Midbrain (tissue), 1 donor: Measurements from ENCODE around the gene TNIK.
"Not testable (repeated sequence)": the region's sequence is repeated elsewhere in the genome, so short reads cannot be mapped to it uniquely, and the experiment has no call there.

Experiments used
- DNase-seq: peaks from one replicate; lab custom pipeline; 2025; lab: John Stamatoyannopoulos, UW

The TNIK gene

DNA sequence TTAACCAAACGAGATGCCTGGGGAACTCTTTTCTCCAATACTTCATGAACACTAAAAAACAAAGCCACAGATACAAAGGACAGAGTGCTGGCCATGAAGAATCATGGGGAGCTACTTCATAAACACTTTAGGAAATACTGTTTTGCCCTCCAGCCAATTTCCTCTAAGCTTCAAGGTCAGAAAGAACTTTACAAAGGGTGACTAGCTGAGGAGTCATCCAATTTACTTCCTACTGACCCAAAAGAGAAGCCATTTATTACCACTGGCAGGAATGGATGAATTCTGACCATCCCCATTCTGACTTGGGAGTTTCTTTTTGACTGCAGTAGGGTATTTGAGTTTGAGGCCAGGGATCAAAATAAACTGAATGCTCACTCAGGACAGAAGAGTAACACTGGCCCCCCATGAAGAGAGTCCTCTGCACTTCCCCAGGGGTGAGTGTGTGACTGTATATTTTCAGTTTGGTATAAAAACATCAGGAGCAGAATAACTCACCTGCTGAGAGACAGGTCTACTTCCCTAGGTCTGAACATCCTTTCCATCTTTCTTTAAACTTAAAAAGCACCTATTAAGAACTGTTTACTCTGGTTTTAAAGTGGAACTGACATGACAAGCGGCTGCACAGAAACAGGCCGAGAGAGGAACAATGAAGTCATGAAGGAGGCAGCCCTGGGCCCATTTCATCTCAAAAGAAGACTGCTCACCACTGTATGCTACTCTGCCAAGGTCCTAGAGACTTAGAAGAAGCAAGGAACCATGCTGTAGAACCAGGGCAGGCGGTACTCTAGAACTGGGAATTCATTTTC lies 203.6 kb downstream of the TNIK start:
- DNase-seq = no peak

DNA sequence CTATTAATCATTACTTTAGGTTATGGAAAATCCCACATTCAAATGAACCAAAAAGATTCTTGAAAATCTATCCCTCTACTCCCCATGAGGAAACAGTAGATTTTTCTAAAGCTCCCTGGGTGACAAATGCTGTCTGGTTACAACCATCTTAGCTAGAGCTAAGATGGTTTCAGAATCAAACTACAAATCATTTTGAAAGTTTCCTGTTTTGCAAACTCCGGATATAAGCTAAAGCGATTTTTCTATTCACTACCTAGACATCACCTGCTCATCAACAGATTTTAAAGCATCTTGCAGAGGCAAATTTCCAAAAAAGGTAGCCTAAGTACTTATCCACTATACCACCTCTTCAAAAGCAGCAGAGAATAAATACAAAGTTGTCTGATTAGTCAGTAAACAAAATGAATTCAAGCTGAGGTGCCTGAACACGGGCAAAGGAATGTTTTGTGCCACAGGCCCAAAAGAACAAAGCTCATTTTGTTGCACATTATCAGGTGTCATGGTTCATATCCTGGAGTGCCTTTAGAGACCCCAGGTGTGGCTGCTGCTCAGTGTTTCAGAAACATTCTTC lies 204.9 kb downstream of the TNIK start:
- DNase-seq = no peak

DNA sequence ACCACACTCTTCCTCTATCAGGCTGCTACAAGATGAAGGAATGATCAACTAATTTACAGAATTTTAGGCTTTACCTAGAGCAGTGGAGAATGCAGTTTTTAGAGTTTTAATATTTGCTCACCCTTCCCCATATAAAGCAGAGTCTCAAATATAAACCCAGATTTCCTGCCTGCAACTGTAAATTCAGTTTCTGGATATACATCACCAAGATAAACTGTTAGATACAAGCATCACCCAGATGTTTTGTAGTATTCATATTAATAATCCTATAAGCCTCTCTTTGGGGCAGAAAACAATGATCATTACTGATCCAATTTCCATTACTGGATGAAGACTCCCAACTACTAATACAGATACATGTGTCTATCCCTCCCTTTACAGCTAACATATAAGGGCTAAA lies 205.9 kb downstream of the TNIK start:
- no peak for DNase-seq

DNA sequence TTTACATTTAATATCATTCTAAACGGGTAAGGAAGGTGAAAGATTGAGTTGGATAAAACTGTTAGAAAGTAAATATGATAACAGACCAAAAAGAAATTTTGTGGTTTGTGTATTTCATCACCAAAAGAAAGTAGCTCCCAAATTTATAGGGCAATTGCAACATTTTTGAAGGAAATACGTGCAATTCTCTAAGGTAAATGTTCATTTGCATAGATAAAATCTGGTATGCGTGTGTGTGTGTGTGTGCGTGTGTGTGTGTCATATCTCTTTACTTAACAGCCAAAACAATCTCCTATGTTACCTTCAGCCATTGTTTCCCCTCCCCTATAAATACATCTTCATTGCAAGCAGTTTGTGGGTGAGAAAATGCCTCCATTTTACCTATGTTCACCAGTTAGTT lies 208.4 kb downstream of the TNIK start:
- DNase-seq = no peak

DNA sequence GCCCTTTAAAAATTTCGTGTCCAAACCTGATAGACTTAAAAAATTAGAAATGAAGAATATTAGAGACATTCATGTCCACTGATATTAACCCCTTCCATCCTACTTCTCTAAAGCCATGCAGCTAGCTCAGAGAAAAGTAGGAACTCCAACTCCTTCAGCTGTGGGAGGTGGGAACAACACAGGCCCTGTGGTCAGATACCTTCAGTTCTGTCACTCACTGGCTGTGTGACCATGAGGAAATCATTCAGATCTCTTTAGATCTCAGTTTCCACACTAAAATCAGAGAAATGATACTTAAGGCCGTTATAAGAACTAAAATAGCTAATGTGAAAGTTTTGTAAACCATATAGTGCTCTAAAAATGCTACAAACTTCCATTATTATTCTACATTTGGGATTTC lies 209.8 kb downstream of the TNIK start:
- no peak for DNase-seq

DNA sequence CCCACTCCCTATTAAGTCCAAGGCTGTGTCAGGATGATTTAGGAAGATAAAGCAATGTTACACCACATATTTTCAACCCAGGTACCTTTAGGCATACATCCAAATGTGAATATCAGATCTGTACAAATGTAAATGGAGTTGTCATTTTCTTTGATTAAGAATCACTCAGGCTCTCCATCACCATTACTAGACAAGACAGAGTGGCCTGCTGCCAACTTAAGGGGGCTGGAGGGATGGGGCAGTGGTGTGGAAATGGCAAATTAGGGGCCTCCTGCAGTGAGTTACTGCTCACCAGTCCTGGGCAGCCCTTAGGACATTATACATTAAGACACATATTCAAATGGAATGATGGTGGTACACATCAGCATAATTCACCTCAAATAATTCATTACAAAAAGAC lies 211.0 kb downstream of the TNIK start:
- no peak for DNase-seq

DNA sequence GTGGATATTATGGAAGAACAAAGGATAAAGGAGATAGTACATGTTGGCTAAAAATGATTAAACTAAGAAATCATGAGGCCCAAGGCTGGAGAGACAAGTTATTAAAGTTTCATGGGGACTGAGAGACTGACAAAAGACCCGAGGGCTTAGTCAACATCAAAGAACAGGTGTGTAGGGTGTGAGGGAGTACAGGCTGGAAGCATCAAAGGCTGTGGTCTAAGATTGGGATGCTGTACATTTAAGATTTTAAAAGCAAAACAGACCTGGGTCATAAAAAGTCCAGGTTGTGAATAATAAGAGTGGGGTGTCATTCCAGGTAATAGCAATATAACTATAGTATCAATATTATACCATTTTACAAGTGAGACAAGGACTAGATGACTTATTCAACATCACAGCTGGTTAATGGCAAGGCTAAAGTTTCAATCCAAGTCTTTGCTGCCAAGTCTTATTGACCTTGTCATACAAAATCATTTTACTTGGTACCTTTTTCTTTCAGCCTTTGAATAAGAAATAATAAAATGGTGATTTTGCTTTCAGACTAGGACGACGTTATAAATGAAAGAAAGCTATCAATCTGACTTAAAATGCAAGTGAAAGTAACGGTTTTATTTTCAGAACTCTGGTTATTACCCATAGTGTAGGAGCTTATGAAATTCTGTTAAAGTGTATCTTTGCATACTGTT lies 211.6 kb downstream of the TNIK start:
- DNase-seq = no peak

DNA sequence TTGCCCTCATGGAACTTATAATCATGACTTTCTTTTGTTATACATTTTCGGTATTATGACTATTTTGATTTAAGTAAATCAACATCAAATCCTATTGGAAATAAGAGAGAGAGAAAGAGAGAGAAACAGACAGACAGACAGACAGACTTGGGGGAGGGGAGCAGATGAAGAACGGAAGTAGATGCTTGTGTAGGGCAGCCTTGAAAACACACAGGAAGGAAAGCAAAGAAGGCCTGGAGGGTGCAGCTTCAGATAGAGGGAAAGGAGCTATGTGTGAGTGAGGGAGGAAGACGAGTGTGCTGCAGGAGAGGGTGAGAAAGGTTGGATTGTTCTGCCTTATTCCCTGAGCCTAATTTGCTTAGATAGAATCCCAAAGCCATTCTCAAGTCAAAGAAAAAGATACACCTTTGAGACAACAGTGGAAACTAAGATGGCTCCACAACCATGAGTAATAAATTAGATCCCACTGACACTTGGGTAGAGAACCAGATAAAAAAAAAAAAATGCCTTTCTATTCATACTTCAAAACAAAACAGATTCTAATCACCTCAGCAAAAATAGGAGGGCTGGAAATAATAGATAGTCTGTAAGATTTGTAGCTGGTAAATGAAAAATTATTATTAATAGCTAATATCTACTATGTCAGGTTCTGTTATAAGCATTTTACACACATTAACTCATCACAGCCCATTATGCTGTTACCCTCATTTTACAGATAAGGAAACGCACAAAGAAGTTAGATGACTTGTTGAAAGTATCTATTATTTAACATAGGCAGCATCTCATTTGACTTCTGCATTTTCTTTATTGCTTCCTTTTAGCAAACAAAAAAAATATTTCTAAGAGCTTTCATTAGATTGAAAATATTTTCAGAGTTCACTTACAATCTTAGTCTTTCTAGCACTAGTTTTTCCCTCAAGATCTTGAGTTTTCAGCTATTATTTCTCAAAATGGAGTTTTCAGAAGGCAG lies 214.1 kb downstream of the TNIK start:
- no peak for DNase-seq

DNA sequence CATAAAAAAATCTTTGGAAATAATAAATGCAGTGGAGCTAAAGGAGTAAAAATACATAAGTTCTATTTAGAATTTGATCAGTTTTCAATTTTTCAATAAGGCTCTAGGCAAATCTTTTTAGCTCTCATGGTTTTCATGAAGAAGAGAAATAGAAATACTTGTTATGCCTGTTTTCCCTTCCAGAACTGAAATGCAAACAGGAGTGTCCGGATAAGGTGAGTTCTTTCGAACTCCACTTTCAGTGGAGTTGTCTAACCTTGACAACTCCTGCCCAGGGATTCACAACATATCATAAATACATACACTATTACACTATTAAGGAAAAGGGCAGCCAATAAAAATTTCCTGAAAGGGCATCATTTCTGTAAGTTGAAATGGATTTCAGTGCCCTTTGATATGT lies 217.3 kb downstream of the TNIK start:
- no peak for DNase-seq

DNA sequence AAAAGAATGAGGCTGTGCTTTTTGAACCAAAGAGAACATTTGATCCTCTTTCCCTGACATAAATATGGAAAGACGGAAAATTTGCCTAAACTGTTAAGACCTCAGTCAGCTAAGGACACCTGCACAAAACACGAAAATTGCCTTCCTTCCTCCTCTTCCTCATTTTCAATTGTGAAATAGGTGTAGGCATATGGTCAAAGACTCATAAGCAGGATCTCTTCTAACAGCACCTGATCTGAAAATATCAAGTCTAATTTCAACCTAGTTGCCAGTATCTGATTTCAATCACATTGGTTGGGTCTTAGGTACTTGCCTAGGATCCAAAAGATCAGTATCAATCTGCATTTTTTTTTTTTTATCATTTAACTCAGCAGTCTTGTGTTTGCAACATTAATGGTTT lies 218.0 kb downstream of the TNIK start:
- no peak for DNase-seq

DNA sequence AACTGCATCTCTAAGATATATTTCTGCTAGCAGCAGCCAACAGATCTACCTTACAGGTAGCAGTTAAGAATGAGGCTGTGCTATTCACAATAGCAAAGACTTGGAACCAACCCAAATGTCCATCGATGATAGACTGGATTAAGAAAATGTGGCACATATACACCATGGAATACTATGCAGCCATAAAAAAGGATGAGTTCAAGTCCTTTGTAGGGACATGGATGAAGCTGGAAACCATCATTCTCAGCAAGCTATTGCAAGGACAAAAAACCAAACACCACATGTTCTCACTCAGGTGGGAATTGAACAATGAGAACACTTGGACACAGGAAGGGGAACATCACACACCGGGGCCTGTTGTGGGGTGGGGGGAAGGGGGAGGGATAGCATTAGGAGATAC lies 218.6 kb downstream of the TNIK start:
- DNase-seq = not testable (repeated sequence)

DNA sequence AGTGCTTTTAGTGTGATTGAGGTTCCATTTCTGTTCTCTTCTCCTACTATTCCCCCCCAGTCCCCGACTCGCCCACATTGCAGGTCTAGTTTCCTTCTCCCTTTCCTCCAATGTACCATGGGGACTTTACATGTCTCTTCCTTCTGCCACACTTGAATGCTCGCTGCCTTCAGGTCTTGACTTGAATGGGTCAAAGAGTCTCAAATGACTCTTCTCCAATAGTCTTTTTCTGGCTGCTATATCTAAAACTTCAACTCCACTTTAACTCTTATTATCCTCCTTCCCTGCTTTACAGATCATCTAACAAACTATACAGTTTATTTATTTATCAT lies 219.7 kb downstream of the TNIK start:
- no peak for DNase-seq

DNA sequence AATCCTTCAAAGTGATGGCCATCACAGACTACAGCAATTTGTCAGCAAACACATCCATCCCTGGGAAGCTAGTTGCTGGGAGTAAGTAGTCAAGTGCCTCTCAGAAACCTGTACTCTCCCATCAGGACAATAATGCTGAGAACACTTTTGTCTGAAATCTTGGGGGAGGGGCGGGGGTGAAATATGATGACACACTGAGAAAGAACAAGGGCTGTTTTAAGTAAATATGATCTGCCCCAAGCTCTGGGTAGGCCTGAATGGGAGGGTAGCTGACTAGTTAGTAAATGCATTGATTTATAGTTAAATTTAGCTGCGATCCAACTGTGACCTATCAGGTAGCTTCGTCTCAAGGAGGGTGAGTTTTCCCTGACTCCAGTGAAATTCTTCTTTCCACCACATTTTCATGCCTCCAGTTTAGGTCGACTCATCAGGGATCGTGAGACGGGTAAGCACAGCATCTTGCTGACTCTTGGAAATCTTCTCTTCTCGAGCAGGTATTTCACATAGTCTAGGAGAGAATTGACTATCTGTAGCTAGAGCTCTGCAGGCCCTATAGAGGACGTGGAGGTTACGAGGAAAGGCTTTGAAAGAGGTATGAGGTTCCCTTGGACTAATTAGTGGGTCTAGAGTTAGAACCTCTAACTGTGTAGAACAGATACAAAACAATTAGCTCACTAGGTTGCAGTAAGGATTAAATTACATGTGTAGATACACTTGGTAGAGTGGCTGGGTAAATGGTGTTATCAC lies 220.3 kb downstream of the TNIK start:
- no peak for DNase-seq

DNA sequence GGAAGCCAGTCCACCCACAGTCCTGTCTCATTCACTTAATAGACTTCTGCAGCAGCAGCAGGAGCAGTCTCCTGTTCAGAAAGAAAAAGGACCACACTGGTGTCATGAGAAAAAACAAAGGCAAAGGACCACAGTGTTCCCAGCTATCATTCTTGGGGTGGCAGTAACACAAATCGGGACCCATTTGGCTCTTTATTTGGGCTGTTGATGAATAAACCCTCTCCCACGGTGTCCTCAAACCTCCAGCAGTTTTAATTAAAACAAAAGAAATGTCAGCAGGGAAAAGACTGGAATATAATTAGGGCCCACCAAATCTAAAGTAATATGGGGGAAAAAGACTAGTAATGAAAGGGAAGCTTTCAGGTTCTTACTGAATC lies 223.2 kb downstream of the TNIK start:
- no peak for DNase-seq

DNA sequence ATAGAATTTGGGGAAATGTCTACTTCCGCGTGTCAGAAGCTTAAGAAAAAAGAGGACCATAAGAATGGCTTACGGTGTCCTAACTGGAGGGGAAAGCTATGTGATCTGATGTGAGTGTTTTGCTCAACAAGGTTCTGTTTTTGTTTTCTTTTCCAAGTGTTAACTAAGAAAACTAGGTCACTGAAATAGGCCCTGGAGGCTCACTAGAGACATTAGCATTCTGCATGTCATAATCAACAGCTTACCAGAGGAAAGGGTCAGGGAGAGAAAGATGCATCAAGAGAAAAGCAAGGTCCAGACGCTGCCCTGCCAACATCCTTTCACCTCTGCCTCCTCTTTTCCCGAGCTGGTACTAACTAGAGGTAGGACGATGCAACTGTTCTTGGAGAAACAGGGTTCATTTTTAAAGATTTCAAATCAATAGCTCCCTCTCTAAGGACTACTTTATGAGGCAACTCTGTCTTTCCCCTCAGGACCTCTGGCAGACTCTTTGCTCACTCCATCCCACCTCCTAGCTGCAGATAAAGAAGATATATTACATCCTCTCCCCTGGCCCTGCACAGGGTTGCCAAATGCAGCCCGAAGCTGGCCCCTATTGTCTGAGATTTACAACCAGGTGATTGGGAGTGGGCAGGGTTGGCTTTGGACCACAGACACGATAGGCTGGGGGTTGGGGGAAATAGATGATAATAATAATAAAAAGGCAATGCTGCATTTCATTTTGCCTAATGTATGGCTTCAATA lies 223.8 kb downstream of the TNIK start:
- no peak for DNase-seq

DNA sequence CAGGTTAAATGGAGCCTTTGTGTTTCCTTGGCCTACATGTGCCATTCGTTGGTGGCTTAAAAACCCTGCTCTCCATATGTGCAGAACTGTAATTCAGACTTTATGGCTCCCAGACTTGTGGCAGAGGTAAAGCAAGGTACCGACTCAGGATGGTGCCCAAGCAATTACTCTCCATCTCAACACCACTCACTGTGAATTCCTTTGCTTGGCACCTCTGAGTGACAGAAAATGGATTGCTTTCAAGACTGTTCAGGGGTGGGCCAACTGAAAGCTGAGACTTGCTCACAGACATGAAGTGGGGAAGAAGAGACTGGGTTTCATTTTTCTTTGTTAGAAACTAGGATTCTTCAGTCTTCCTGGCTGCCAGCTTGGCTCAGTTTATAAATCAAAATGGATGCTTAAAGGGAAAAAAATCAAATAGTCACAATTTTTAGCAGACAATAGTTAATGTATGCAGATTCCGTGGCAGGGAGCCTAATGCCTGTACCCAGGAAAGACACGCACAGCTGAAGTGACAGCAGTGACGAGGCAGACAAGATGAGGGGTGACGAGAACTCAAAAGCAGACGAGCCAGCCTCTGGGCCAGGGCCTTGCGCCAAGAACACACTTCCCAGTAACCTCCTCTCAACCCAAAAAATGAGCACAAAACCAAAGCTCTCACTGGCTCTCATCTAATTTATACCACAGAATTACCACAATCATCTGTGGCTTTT lies 225.8 kb downstream of the TNIK start:
- DNase-seq = no peak

DNA sequence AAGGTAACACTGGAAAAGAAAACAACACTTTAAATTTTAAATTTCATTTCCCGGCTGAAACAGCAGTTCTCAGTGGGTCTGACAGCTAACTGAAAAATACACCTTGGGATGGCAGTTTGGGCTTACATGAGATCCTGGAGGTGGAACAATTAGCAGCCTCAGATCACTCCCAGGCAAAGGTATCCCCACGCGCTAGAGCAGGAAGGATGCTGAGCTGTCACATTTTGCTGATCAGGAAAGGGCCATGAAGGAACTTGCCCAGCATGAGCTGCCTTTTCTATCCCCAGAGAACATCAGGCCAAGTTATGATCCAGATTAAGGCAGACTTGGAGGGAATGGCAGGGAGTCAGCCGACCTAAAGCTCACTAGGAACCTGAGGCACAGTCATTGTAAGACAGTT lies 228.8 kb downstream of the TNIK start:
- DNase-seq = no peak

DNA sequence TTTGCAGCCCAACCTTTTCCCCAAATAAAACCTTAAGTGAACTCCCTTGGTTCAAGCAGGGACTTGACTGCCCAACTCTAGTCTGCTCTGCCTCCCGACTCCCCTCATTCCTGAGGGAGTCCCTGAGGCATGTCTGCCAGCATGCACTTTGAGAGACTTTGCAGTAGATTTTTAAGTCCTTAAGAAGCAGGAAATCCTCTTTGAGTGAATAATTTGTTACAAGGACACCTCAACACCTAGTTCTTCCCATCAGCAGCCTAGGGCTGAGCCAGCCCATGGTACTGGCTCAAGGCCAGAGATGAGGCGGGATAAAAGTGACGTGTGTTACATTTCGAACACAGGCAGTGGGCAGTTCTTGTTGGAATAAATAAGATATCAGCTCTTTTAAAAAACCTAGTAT lies 229.3 kb downstream of the TNIK start:
- no peak for DNase-seq

DNA sequence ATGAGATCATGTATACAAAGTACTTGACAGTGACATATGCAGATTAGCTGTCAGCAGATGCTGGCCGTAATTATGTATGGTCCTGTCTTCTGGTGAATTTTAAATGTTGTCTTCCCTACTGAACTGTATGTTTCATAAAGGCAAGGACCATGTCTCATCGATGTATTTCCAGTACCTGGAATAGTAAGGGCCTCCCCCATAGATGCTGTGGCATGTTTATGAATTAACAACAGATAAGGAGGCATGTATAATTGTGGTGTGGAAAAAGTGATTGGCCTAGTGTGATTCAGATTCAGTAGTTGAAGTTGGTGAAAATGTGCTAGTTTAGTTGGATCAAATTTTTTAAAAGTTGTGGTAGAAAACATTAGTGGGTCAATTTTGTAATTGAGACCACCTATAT lies 231.0 kb downstream of the TNIK start:
- DNase-seq = no peak

DNA sequence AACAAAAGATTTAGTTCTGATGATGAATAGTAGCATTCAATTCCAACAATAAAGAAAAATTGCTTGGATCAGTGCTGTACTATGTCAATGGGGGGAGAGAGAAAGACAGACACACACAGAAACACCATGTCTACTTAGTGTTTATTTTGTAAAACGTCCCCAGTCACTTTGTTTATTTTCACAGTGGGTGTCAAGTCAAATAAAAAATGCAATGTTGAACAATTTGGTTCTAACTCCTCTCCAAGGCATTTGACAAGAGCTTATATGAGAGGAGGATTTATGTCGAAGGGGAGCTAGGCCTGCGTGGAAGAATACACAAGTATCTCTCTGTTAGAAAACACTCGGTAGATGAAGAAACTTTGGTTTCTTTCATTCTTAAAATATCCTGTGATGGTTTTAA lies 232.0 kb downstream of the TNIK start:
- DNase-seq = no peak
